ENCODE data around the gene OOSP3.

OOSP3 gene

GRCh38 chr11:59939482-59939881 is 60.9 kb downstream of the OOSP3 start:
- no peak for DNase-seq (ENCODE audit: low read depth)

GRCh38 chr11:59941091-59941490 is 62.5 kb downstream of the OOSP3 start:
- TF ChIP-seq CTCF (conservative IDR thresholded peaks at IDR 0.05; ENCODE audit: control insufficient read depth, insufficient read depth, low read depth, low read length) = no peak
- no peak for DNase-seq (ENCODE audit: low read depth)
- no peak overlapping the region for H3K4me3 ChIP-seq (ENCODE audit: control insufficient read depth, low read depth, low read length)

More at GRCh38 chr11:59939482-59939881, 60.9 kb downstream of the OOSP3 start:
- no peak for TF ChIP-seq CTCF (conservative IDR thresholded peaks at IDR 0.05; ENCODE audit: control insufficient read depth, insufficient read depth, low read depth, low read length)
- no peak overlapping the region for H3K4me3 ChIP-seq (ENCODE audit: control insufficient read depth, low read depth, low read length)

- no peak for TF ChIP-seq CTCF (conservative IDR thresholded peaks at IDR 0.05; ENCODE audit: control insufficient read depth, insufficient read depth, low read depth, low read length)
- DNase-seq (ENCODE audit: low read depth) = no peak
These were observed 65.6 kb downstream of the OOSP3 start for GRCh38 chr11:59943997-59944714.

GRCh38 chr11:59944720-59945119 is 66.1 kb downstream of the OOSP3 start:
- no peak for TF ChIP-seq CTCF (conservative IDR thresholded peaks at IDR 0.05; ENCODE audit: control insufficient read depth, insufficient read depth, low read depth, low read length)
- no peak for DNase-seq (ENCODE audit: low read depth)
- no peak overlapping the region for H3K4me3 ChIP-seq (ENCODE audit: control insufficient read depth, low read depth, low read length)

More at GRCh38 chr11:59943997-59944714, 65.6 kb downstream of the OOSP3 start:
- no peak overlapping the region for H3K4me3 ChIP-seq (ENCODE audit: control insufficient read depth, low read depth, low read length)

Measured in fibroblast of mammary gland (primary cell).